HTERT RPE-1 (cell line): Measurements from ENCODE around the gene CAMK1G.

Source experiments
- in situ Hi-C: fragments of 300-500 bp; cut with MboI; formaldehyde crosslinking; loops from 4 replicates; pipeline ENCODE4 v1.14.3; 2020; ENCODE audit warnings: low sequenced_read_pairs

Gene CAMK1G

DNA sequence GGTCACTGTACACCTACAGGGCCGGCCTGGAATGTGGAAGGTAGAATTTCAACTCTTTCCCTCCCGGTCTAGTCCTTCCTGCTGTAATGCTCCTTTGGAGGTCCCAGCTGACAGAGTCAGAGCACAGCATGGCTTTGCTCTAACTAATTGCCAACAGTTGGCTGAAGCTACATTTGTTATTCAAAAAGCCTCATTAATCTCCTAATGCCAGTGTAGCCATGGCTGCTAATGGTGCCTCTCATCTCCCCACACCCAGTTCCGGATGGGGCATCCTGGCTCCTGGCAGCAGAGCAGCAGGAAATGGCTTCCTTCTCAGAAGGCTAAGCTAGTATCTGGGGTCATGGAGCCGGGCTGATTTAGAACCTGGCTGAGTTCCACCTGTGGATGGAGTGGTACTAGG is 18.7 kb upstream of the CAMK1G start:
- in situ Hi-C loops = no loop called here

DNA sequence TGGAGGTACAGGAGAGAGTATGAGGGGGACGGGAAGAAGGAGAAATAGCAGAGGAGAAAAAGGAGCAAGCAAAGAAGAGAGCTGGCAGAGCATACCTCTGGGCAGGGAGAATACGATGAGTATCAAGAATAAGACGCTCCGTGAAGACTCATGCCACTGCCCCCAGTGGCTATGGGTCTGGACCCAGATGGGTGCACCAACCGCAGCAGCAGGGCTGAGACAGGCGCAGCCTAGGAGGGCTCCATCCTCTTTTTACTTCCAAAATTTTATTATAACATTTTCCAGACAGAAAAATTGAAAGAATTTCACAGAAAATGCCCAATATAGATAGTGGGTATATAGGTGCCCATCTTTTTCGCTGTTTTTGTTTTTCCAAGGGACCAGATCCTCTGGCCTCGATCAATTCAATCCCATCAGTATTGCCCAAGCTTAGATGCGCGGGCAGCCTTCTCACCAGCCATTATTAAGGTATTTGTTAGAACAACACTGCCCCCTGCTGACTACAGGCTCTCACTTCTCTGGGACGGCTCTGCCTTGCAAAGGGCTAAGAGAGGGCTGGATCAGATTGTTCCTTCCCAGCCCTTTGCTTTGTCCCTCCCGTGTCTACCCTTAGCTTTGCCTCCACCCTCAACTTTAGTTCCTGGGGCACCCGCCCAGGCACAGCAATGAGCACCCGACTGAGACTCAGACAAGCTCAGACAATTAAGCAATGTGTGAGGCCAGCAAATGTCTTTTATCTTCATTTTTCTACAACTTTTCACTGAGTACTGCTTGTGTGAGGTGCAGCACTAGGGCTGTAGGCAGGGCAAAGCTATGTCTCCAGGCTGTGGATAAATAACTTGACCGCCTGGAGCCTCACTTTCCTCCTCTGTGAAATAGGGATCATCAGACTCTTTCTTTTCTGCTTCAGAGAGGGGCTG is 17.5 kb upstream of the CAMK1G start:
- in situ Hi-C loops = no loop called here

DNA sequence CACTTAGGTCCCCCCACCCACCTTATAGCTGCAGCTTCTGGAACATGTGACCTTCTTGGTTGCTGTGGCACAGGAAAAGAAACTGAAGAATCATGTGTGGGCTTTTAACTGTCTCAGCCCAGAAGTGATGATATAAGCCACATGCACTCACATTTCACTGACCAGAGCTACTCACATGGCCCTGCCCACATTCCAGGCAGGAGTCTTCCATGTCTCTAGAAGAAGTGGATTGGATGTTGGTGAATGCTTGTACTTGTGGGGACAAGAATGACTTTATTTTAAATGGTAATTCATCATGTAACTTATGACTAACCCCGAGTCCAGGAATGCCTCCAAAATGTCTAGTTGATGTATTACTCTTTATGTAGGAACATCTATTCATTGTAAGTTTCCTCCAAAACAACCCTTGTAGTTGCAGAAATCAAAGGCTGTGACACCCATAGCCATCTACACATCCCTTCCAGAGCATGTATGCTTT is 15.8 kb upstream of the CAMK1G start:
- in situ Hi-C loops = no loop called here

- in situ Hi-C loops = no loop called here
Measured at GRCh38 chr1:209569455-209570207, 13.9 kb upstream of the CAMK1G start.

DNA sequence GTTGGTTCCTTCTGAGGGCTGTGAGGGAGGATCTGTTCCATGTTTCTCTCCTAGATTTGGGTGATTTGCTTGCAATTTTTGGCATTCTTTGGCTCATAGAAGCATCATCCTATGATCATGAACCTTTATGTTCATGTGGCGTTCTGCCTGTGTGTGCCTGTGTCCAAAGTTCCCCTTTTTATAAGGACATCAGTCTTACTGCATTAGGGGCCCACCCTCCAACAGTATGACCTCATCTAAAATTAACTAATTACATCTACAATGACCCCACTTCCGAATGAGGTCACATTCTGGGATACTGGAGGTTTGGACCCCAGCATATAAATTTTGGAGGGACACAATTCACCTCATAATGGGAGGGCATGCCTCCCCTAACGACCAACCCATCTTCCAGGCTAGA is 12.8 kb upstream of the CAMK1G start:
- in situ Hi-C loops = no loop called here

DNA sequence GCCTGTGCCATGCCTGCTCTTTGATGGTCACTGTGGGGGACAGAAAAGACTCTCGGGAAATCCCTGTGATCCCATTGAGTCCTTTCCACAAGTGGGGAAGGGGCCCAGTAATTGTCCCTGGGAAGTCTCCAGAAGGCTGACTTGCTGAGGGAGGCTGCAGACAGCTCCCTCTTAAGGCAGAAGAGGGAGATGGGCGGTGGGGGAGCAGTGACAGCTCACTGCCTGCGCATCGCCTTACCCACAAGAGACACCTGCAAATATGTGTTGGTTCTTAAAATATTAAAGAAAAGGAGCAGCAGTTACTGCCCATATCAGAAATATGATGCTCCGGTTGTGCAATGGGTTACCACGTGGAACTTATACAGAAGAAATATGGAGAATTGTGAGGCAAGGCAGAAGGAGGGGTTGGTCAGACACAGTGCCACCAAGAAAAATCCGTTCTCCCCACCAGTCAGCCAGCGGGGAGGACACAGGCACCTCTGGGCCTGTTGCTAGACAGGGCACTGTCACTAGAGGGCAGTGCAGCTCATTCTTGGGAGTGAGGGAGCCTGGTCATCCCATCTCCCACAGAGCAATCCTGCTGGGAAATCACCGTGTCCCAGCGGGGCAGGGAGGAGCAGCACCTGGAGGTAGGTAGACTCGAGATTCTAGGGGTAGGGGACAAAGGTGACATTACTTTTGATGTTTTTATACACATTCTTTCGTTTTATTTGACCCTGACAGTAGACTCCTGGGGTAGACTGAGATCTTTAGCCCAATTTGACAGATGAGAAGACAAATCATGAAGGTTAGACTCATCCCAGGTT is 6.9 kb upstream of the CAMK1G start:
- in situ Hi-C loops = no loop called here

DNA sequence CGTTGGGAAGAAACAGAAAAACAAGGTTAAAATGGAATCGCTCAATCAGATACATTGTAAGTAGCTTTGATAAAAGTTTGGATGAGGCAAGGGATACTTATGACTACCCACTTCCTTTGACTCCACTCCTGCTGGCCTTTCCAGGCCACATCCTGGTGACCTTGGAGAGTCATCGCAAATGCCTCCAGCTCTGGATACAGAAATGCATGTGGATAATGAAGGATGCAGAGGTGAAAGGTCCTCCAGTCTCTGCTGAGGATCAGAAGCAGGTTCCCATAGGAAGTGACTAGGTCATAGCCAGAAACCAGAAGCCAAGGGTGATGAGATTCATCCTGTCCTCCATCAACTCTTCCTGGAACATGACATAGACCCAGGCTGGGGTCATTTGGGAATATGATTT is 6.2 kb upstream of the CAMK1G start:
- in situ Hi-C loops = no loop called here

DNA sequence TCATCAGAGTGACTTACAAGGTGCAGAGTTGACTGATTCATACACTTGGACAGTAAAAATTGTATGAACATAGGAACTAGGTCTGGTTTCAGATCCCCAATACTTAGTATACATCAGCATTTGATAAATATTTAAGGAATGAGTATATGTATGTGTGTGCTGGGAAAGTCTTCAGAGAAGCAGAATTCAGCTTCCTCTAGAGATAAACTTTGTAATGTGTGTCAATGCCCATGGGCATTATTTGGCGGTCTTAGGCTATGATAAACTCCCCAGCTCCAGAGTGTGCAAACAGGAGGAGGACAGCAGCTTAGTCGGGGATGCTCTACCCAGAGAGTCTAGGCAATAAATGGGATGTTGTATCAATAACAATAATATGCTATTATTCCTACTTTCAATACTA is 2.9 kb upstream of the CAMK1G start:
- in situ Hi-C loops = no loop called here

- in situ Hi-C loops = no loop called here
Measured at GRCh38 chr1:209584231-209584672, 738 bp downstream of the CAMK1G start.

- in situ Hi-C loops = no loop called here
Measured at GRCh38 chr1:209585197-209585596, 1.7 kb downstream of the CAMK1G start.

DNA sequence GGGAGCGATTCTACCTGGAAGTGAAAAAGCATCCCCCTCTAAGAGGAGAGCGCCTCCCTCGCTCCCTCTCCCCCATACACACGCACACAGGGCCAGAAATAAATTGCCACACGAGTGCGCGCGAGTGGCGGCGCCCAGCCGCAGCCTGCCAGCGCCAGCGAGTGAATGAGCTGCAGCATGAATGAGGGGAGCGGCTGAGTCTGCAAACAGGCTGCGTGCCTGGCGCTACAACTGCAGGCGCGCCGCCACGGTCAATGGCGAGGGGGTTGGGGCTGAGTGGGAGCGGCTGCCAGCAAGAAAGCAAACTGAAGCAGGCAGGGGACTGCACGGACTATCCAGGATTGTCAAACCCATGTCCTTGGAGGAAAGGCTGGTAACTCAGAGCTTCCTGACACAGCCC is 2.2 kb downstream of the CAMK1G start:
- in situ Hi-C loops = no loop called here

DNA sequence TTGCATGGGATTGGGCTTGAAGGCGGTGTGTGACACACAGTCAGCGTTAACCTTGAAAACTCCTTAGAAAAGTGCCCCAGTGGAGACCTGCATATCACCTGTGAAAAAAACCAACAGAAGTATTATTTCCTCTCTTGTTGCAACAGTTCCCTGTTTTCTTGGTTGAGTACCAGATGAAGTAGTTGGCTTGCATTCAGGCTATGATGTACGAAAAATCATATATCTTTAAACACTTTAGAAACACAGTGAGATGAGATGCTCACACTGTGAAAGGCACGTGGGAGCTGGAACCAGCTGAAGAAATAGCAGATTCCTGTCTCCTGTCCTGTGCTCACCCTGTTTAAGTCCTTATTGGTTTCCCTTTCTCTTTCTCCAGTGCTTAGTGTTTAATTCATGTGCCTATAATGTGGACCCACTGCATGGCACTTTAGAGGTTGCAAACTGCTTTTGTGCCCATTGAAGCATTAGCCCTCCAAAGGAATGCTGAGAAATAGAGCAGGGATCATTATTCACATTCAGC is 2.8 kb downstream of the CAMK1G start:
- in situ Hi-C loops = no loop called here

- in situ Hi-C loops = no loop called here
Measured at GRCh38 chr1:209587789-209588188, 4.3 kb downstream of the CAMK1G start.

DNA sequence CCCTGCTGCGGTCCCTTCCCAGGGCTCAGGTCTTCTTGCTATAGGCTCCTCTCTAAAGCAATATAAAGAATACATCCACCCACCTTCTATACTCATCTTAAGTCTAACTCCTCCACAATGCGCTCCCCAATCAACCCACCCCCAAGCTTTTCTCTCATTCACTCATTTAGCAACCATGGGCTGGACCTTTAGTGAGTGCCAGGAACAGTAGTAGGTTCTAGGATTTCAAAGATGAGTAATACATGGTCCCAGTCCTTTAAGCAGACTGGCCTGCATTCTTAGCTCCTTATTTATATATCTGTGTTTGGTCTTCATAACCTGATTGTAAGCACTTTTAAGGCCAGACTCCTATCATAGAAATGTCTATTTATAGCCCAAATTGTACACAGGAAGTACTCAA is 5.9 kb downstream of the CAMK1G start:
- in situ Hi-C loops = no loop called here

GRCh38 chr1:209589863-209590262 is 6.3 kb downstream of the CAMK1G start:
- in situ Hi-C loops = no loop called here

DNA sequence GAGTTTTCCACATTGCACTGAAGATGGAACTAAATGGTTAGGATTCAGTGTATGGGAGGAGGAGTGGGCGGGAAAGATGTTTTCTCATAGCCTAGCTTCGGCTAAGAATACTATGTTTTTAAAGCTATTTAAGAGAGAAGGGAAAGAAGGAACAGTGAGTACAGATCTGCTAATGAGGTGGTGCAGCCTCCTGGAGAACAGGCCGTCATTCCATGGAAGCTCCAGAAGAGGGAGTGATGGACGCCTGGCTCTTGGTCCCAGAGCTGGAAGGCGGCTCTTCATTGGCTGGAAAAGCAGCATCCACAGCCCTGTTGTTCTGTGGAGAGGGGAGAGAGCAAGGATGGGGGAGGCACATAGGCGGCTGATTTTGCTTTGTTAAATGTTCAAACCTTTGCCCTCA is 6.9 kb downstream of the CAMK1G start:
- in situ Hi-C loops = no loop called here

GRCh38 chr1:209593747-209594146 is 10.2 kb downstream of the CAMK1G start:
- in situ Hi-C loops = no loop called here

- in situ Hi-C loops = no loop called here
Measured at GRCh38 chr1:209594440-209594839, 10.9 kb downstream of the CAMK1G start.

GRCh38 chr1:209595028-209595427 is 11.5 kb downstream of the CAMK1G start:
- in situ Hi-C loops = no loop called here

DNA sequence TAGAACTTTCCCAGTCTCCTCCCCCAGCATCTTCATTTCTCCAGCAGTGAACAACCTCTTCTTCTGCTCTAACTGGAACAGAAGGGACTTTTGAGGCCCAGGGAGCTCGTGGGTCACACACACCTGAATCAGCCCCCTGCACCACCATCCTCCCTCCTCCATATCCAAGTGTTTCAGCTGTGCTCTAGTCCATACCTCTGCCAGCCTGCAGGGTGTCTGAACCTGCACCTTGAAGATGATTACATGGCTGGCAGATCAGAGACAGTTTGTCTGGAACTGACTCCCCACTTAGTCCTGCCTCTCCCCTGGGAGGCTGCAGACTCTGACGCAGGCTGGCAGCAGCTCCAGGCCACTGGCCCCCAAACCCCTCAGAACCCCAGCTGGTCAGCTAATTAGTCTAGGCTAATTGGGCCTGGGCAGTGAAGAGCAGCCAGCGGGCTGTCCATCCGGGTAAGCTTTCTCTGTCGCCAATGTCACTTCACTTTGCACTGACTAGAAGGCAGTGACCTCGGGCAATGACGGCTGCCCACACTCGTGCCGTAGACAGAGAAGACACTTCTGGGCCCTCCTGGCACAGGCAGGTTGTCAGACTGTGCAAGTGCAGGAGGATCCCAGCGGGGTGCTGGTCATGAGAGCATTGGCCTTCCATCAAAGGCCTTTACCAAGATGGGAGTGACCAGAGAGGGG is 12.2 kb downstream of the CAMK1G start:
- in situ Hi-C loops = no loop called here
